Prostate gland (tissue), 2 donors: Measurements from ENCODE around the gene OR10AD1. TPM values are rescaled to one million over a fixed set of nuclear protein-coding genes. Genes with fewer than 3 reads are reported as not detected.

ENCODE experiments used
- DNase-seq: peaks from one replicate; pipeline ENCODE4 v3.0.0-alpha.2; 2019; ENCODE audit warnings: low spot score
- H3K27ac ChIP-seq, 2 donors: fragments of 200-600 bp; sonication (generic); 2 replicates each; pipeline ENCODE4 v1.5.1; 2017 to 2019
- H3K27me3 ChIP-seq: fragments of 200-600 bp; sonication (generic); replicated peaks from 2 replicates; pipeline ENCODE4 v1.5.1; 2019; ENCODE audit not compliant: insufficient read depth
- H3K36me3 ChIP-seq, 2 donors: fragments of 200-600 bp; sonication (generic); 1 replicate in 1 of 2; 2 replicates in 1 of 2; pipeline versions ENCODE4 v1.5.1 to v1.8.1; 2017 to 2019
- H3K4me1 ChIP-seq: fragments of 200-600 bp; sonication (generic); replicated peaks from 2 replicates; pipeline ENCODE4 v1.5.1; 2019
- H3K4me3 ChIP-seq, 2 donors: fragments of 200-600 bp; sonication (generic); 2 replicates each; pipeline ENCODE4 v1.5.1; 2017 to 2019
- H3K9me3 ChIP-seq: fragments of 200-600 bp; sonication (generic); 2 replicates; pipeline ENCODE4 v1.5.1; 2017
- POLR2A ChIP-seq: fragments of 450-650 bp; IDR thresholded peaks from one replicate; pipeline ENCODE4 v1.6.1; 2016; ENCODE audit warnings: antibody characterized with exemption, mild to moderate bottlenecking
- POLR2AphosphoS5 ChIP-seq: sonication (generic); formaldehyde crosslinking; IDR thresholded peaks from one replicate; pipeline ENCODE4 v1.6.1; 2017; ENCODE audit warnings: antibody characterized with exemption
- WGBS: methylation state at CpG from one replicate; pipeline ENCODE4 v1.1.5; 2018; 5-methylcytosine and 5-hydroxymethylcytosine counted together
- intact Hi-C: fragments of 100-400 bp; cut with DNase I; formaldehyde crosslinking; loops from one replicate; pipeline ENCODE4 v1.14.2; 2022
- total RNA-seq, 2 donors: library from RNA; depleted of rRNA; stranded (reverse); fragments of >200 nt; gene quantifications; one replicate each; pipeline ENCODE4 v1.1.0, GENCODE V29; 2016
- TF ChIP-seq, protein P1 (sequence below), 4 experiments: fragments of 200-600 bp in 2 of 4; fragments of 450-650 bp in 2 of 4; sonication (generic) in 2 of 4; IDR thresholded peaks; 1 replicate in 3 of 4; 2 replicates in 1 of 4; pipeline ENCODE4 v1.5.1; 2016 to 2019; ENCODE audit warnings: antibody characterized with exemption in 4 of 4, mild to moderate bottlenecking in 2 of 4, moderate library complexity in 2 of 4

OR10AD1 gene
- total RNA-seq, 2 donors from 2014 or later: not detected

DNA sequence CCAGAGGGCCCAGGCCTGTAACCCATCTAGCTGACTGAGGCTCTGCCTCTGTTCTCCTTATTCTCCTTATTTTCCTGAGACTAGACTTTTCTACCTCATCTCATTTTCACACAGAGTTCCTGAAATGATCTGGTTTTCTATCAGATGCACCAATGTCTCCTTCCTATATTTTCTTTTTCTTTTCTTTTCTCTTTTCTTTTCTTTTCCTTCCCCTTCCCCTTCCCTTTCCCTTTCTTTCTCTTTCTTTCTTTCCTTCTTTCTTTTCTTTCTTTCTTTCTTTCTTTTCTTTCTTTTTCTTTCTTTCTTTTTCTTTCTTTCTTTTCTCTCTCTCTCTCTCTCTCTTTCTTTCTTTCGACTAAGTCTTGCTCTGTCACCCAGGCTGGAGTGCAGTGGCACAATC, 22.7 kb downstream of the OR10AD1 start:
- WGBS: 88% methylated on average over 1 of the region's 1 CpG
- intact Hi-C loops: no loop called here
- no peaks in the 10 kb centered on the region for H3K4me1 ChIP-seq
- DNase-seq: no peak
- H3K27me3 ChIP-seq: peaks cover 18% of the 10 kb centered on the region
- no peak overlapping the region for H3K27ac ChIP-seq
- no peak for TF ChIP-seq POLR2AphosphoS5
- TF ChIP-seq, protein P1, sequence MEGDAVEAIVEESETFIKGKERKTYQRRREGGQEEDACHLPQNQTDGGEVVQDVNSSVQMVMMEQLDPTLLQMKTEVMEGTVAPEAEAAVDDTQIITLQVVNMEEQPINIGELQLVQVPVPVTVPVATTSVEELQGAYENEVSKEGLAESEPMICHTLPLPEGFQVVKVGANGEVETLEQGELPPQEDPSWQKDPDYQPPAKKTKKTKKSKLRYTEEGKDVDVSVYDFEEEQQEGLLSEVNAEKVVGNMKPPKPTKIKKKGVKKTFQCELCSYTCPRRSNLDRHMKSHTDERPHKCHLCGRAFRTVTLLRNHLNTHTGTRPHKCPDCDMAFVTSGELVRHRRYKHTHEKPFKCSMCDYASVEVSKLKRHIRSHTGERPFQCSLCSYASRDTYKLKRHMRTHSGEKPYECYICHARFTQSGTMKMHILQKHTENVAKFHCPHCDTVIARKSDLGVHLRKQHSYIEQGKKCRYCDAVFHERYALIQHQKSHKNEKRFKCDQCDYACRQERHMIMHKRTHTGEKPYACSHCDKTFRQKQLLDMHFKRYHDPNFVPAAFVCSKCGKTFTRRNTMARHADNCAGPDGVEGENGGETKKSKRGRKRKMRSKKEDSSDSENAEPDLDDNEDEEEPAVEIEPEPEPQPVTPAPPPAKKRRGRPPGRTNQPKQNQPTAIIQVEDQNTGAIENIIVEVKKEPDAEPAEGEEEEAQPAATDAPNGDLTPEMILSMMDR (IDR thresholded peaks at IDR 0.05): no peak
- TF ChIP-seq POLR2A: no peak
- H3K36me3 ChIP-seq: no peaks in the 10 kb centered on the region
- H3K9me3 ChIP-seq: no peaks in the 10 kb centered on the region
- H3K4me3 ChIP-seq: no peak overlapping the region

DNA sequence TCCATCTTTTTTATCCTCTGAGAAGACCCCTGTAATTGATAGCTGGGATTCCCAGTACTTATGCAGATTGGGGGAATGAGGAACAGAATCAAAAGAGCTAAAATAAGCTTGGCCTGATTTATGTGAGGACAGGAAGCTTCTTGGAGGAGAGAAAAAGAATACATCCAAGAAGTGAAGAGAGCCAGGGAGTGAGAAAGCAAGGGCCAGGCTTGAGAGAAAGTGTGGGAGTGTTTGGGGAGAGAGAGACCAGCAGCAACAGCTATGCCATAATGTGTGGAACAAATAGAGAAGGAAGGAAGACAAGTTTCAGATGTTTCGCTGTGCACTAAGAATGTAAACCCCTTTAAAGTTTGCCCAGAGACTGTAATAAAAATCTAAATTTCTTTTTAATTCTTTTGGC, 23.6 kb downstream of the OR10AD1 start:
- no peaks in the 10 kb centered on the region for H3K36me3 ChIP-seq
- no peak for DNase-seq
- no peak overlapping the region for H3K27ac ChIP-seq
- TF ChIP-seq POLR2AphosphoS5 (no peak), POLR2A (no peak)
- TF ChIP-seq, protein P1 (IDR thresholded peaks at IDR 0.05): no peak
- peaks cover 14% of the 10 kb centered on the region for H3K27me3 ChIP-seq
- H3K9me3 ChIP-seq: no peaks in the 10 kb centered on the region
- no peak overlapping the region for H3K4me3 ChIP-seq
- 95% methylated on average over 1 of the region's 1 CpG for WGBS
- H3K4me1 ChIP-seq: no peaks in the 10 kb centered on the region
- intact Hi-C loops: no loop called here

GRCh38 chr12:48177982-48178381, 25.1 kb downstream of the OR10AD1 start:
- peaks cover 5% of the 10 kb centered on the region for H3K27me3 ChIP-seq
- H3K27ac ChIP-seq: no peak overlapping the region
- H3K4me3 ChIP-seq: no peak overlapping the region
- no peak for DNase-seq
- no peaks in the 10 kb centered on the region for H3K9me3 ChIP-seq
- no peaks in the 10 kb centered on the region for H3K36me3 ChIP-seq
- intact Hi-C loops: no loop called here
- no peaks in the 10 kb centered on the region for H3K4me1 ChIP-seq
- TF ChIP-seq POLR2AphosphoS5: no peak
- no peak for TF ChIP-seq POLR2A
- TF ChIP-seq, protein P1 (IDR thresholded peaks at IDR 0.05): no peak
- WGBS: 60% methylated on average over 4 of the region's 4 CpGs

GRCh38 chr12:48176417-48176751, 26.7 kb downstream of the OR10AD1 start:
- Histone ChIP-seq H3K4me3 (no peak overlapping the region), H3K9me3 (no peaks in the 10 kb centered on the region), H3K36me3 (no peaks in the 10 kb centered on the region), H3K27me3 (peaks cover 5% of the 10 kb centered on the region), H3K4me1 (no peaks in the 10 kb centered on the region), H3K27ac (no peak overlapping the region)
- intact Hi-C loops: no loop called here
- no peak for DNase-seq
- TF ChIP-seq POLR2A (no peak), POLR2AphosphoS5 (no peak)
- TF ChIP-seq, protein P1 (IDR thresholded peaks at IDR 0.05): no peak

DNA sequence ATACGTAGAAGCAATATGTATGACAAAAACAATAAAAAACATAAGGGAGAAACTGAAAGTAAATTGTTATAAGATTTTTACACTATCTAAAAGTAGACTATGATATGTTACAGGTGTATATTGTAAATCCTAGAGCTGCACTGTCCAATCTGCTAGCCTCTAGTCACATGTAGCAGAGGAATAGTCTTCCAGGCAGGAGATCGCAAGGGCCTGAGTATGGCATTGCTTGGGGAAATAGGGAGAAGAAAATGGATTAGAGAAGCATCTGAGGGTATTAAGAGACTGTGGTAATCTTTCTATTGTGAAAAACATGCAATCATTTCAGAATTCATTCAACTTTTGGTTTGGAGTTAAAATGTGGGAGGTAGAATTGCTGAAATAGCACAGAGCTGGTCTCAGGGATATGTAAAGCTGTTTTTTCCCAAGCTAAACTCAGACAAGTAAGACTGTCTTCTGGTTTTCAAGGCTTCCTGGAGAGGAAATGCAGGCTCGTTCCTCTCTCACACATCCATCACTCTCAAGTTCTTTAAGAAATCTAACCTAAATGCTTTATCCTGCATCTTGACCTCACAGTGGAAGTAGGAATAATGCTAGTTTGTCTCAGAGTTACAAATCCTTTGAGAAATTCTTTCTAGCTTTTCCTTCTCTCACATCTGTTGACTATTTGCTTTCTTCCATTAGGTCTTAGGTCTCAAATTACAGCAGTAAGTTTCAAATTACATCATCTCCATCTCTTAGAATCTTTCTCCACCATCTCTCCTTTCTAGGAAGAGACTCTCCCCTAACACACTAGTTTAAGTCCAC, 27.3 kb downstream of the OR10AD1 start:
- no peaks in the 10 kb centered on the region for H3K36me3 ChIP-seq
- no peak overlapping the region for H3K4me3 ChIP-seq
- DNase-seq: no peak
- no peaks in the 10 kb centered on the region for H3K9me3 ChIP-seq
- no peak for TF ChIP-seq POLR2A
- TF ChIP-seq, protein P1 (IDR thresholded peaks at IDR 0.05): no peak
- no peak for TF ChIP-seq POLR2AphosphoS5
- no peaks in the 10 kb centered on the region for H3K4me1 ChIP-seq
- 64% methylated on average over 3 of the region's 3 CpGs for WGBS
- intact Hi-C loops: no loop called here
- no peak overlapping the region for H3K27ac ChIP-seq
- H3K27me3 ChIP-seq: peaks cover 1% of the 10 kb centered on the region
